GM10266 (cell line): ENCODE measurements around the gene ZXDC.

Source experiments
- DNase-seq: peaks from one replicate; pipeline ENCODE4 v3.0.0; 2012; ENCODE audit errors: extremely low spot score
- CTCF ChIP-seq: IDR thresholded peaks from 2 replicates; pipeline ENCODE4 v1.5.1; 2012; ENCODE audit warnings: mild to moderate bottlenecking, low read depth; ENCODE audit not compliant: control insufficient read depth, insufficient read depth; ENCODE audit errors: missing control alignments

ZXDC gene

GRCh38 chr3:126494970-126495230 is 19.2 kb upstream of the ZXDC start:
- DNase-seq = no peak
- TF ChIP-seq CTCF = no peak

DNA sequence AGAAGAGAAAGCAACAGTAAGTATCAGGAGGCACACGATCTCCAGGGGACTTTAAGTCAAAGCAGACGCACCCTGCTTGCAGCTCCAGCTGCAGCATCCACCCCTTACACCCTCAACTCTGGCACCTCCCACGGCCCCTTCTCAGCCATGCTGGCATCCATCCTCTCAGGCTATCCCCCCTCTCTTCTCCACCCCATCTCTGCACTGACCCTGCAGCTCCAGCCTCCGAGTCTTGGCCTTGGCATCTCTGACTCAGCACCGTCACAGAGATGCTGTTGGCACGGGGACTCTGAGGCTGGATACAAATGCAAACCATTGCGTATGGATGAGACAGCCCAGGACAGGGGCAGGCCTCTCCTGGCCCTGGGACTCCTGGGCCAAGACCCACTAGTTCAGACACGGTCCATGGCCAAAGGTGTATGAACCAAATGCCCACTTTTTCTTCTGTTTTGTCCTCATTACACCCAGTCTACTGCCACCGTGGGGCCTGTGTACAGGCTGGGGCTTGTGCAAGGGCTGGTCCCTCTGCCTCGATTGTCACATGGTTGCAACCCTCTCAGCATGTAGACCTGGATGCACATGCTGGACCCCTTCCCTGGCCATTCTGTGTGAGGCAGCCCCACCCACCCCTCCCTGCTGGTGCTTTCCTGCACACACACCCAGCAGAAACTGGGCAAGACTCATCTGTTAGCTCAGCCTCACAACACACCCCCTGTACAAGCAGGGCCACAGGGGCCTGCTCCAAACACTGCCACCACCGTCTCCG is 18.7 kb upstream of the ZXDC start:
- DNase-seq = no peak
- TF ChIP-seq CTCF = no peak

DNA sequence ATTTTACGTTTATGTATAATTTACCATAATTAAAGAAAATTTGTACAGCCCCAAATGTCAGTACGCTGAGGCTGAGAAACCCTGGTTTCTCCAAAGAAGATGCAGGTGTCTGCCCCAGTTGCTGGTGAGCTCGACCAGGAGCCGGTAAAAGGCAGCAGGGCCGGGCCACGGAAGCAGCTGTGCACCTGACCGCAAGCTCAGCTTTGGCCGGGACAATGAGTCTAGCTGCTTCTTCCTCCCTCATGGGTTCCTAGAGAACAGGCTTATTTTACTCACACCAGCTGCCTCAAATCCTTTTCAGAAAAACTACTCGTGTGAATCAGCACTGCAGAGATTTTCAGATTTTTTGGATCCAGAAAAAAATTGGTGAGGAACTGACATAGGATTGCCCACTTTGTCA is 18.0 kb upstream of the ZXDC start:
- no peak for DNase-seq
- TF ChIP-seq CTCF = no peak

GRCh38 chr3:126493051-126493450 is 17.4 kb upstream of the ZXDC start:
- no peak for DNase-seq
- no peak for TF ChIP-seq CTCF

- no peak for DNase-seq
- TF ChIP-seq CTCF = no peak
Observed at GRCh38 chr3:126491221-126492013, 15.7 kb upstream of the ZXDC start.

DNA sequence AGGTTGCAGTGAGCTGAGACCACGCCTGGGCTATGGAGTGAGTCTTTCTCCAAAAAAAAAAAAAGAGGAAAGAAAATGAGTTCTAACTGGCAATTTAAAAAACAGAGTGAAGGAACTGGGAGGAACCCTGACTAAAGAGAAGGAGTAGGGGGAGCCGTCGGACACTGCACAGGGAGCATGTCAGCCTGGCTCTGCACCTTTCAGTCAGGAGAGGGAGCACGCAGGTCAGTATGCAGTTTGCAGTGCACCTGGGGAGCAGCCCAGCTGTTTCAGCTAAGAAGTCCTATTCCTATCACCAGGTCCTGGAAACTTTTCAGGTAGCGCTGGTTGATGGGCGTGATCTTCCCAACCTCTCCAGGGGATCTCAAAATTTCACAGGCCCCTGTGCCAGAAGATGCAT is 14.9 kb upstream of the ZXDC start:
- DNase-seq = no peak
- no peak for TF ChIP-seq CTCF

- DNase-seq = no peak
- no peak for TF ChIP-seq CTCF
Observed at GRCh38 chr3:126488886-126489569, 13.3 kb upstream of the ZXDC start.
